SH-SY5Y (cell line): ENCODE results near the gene MREG.

Experiments used
- GATA2 ChIP-seq: IDR thresholded peaks from 2 replicates; pipeline ENCODE4 v1.6.1; 2011; ENCODE audit warnings: mild to moderate bottlenecking, low read depth, low read length
- GATA3 ChIP-seq: IDR thresholded peaks from 2 replicates; pipeline ENCODE4 v1.6.1; 2011; ENCODE audit warnings: low read depth, mild to moderate bottlenecking, low read length, moderate library complexity

- no peak for TF ChIP-seq GATA3
- no peak for TF ChIP-seq GATA2
These were observed 46.0 kb upstream of the MREG start for GRCh38 chr2:216059233-216059834.
